DOHH2 (cell line): ENCODE results near the gene KLK10.

Experiments used
- H3F3A ChIP-seq: fragments of 200-600 bp; sonication (generic), shearing (Covaris generic); 2 replicates; pipeline ENCODE4 v1.6.0; 2016; ENCODE audit warnings: antibody characterized with exemption, mild to moderate bottlenecking; ENCODE audit not compliant: control insufficient read depth, insufficient read depth
- H3K27ac ChIP-seq: fragments of 200-600 bp; sonication (generic); 2 replicates; pipeline ENCODE4 v1.5.1; 2014; ENCODE audit warnings: low read depth, mild to moderate bottlenecking, low read length, moderate library complexity
- H3K27me3 ChIP-seq: fragments of 200-600 bp; sonication (generic); 2 replicates; pipeline ENCODE4 v1.6.1; 2014; ENCODE audit warnings: mild to moderate bottlenecking, low read length, mixed read lengths; ENCODE audit not compliant: control insufficient read depth
- H3K36me3 ChIP-seq: fragments of 200-600 bp; sonication (generic); 2 replicates; pipeline ENCODE4 v1.6.1; 2014; ENCODE audit warnings: mild to moderate bottlenecking, low read length, moderate library complexity, mixed read lengths; ENCODE audit not compliant: control insufficient read depth
- H3K4me1 ChIP-seq: fragments of 200-600 bp; sonication (generic); 2 replicates; pipeline ENCODE4 v1.6.1; 2014; ENCODE audit warnings: mild to moderate bottlenecking, low read length, mixed read lengths; ENCODE audit not compliant: control insufficient read depth
- H3K4me2 ChIP-seq: fragments of 200-600 bp; sonication (generic); 2 replicates; pipeline ENCODE4 v1.6.0; 2014; ENCODE audit warnings: mild to moderate bottlenecking, low read length, moderate library complexity
- H3K4me3 ChIP-seq: fragments of 200-600 bp; sonication (generic); 2 replicates; pipeline ENCODE4 v1.5.1; 2014; ENCODE audit warnings: mild to moderate bottlenecking, low read length, mixed read lengths
- H3K79me2 ChIP-seq: fragments of 200-600 bp; sonication (generic); 2 replicates; pipeline ENCODE4 v1.6.1; 2014; ENCODE audit warnings: mild to moderate bottlenecking, low read length, mixed read lengths; ENCODE audit not compliant: control insufficient read depth
- H3K9me2 ChIP-seq: fragments of 200-600 bp; sonication (generic); replicated peaks from 2 replicates; pipeline ENCODE4 v1.6.1; 2014; ENCODE audit warnings: mild to moderate bottlenecking, low read length, mixed read lengths; ENCODE audit not compliant: control insufficient read depth
- H3K9me3 ChIP-seq: fragments of 200-600 bp; sonication (generic); 2 replicates; pipeline ENCODE4 v1.6.1; 2014; ENCODE audit warnings: antibody characterized with exemption, low read length, mixed read lengths; ENCODE audit not compliant: control insufficient read depth, insufficient read depth
- H4K20me1 ChIP-seq: fragments of 200-600 bp; sonication (generic); 2 replicates; pipeline ENCODE4 v1.6.0; 2014; ENCODE audit warnings: low read depth, mild to moderate bottlenecking, antibody characterized with exemption, low read length, moderate library complexity; ENCODE audit not compliant: control insufficient read depth, insufficient read depth
- CTCF ChIP-seq: fragments of 200-600 bp; sonication (generic); IDR thresholded peaks from one replicate; pipeline ENCODE4 v1.5.1; 2014; ENCODE audit warnings: antibody characterized with exemption, mild to moderate bottlenecking, low read depth, low read length; ENCODE audit not compliant: poor library complexity, severe bottlenecking
- EZH2phosphoT487 ChIP-seq: fragments of 200-600 bp; sonication (generic); IDR thresholded peaks from 2 replicates; pipeline ENCODE4 v1.6.1; 2017; ENCODE audit warnings: borderline replicate concordance, mild to moderate bottlenecking, antibody characterized with exemption, low read length, moderate library complexity, mixed read lengths

KLK10 gene

DNA sequence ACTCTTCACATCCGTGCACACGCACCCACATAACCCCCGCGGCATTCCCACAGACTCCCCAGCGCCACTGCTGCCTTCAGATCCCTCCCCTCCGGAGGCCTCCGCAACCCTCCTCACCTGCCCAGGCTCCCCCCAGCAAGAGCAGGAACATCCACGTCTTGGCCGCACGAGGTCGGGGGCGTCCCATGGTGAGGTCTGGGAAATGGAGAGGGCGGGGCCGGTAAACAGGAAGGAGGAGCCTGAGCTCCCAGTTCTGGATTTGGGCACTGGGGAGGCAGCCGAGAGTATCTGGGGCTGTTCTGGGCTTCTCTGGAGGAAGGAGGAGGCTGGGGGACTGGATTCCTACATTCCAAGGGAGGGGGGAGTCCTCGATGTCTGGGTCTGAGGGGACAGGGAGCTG, 18.5 kb downstream of the KLK10 start:
- Histone ChIP-seq H4K20me1 (no peaks in the 10 kb centered on the region), H3K36me3 (no peaks in the 10 kb centered on the region), H3K9me3 (no peaks in the 10 kb centered on the region), H3K9me2 (no peaks in the 10 kb centered on the region), H3F3A (no peaks in the 10 kb centered on the region), H3K27me3 (no peaks in the 10 kb centered on the region), H3K27ac (no peak overlapping the region), H3K4me3 (no peak overlapping the region), H3K79me2 (no peaks in the 10 kb centered on the region), H3K4me1 (no peaks in the 10 kb centered on the region), H3K4me2 (no peak overlapping the region)
- TF ChIP-seq EZH2phosphoT487 (no peak), CTCF (no peak)

- Histone ChIP-seq H3K27ac (no peak overlapping the region), H3F3A (no peaks in the 10 kb centered on the region), H3K4me3 (no peak overlapping the region), H3K4me2 (no peak overlapping the region), H3K9me3 (no peaks in the 10 kb centered on the region), H3K4me1 (no peaks in the 10 kb centered on the region), H3K9me2 (no peaks in the 10 kb centered on the region), H3K79me2 (no peaks in the 10 kb centered on the region), H4K20me1 (no peaks in the 10 kb centered on the region), H3K36me3 (no peaks in the 10 kb centered on the region), H3K27me3 (no peaks in the 10 kb centered on the region)
- TF ChIP-seq CTCF, result no peak
Measured at GRCh38 chr19:51000426-51000825, 19.1 kb downstream of the KLK10 start.

- Histone ChIP-seq H3F3A (no peaks in the 10 kb centered on the region), H3K27me3 (no peaks in the 10 kb centered on the region), H3K27ac (no peak overlapping the region), H3K4me3 (no peak overlapping the region), H3K79me2 (no peaks in the 10 kb centered on the region), H3K36me3 (no peaks in the 10 kb centered on the region), H3K4me1 (no peaks in the 10 kb centered on the region), H3K4me2 (no peak overlapping the region), H3K9me3 (peaks cover 9% of the 10 kb centered on the region; the same call in 1 of the 2 replicates), H4K20me1 (no peaks in the 10 kb centered on the region), H3K9me2 (no peaks in the 10 kb centered on the region)
- TF ChIP-seq CTCF (no peak), EZH2phosphoT487 (no peak)
Measured at GRCh38 chr19:50998686-50999085, 20.8 kb downstream of the KLK10 start.

GRCh38 chr19:50998061-50998460, 21.4 kb downstream of the KLK10 start:
- no peak overlapping the region for H3K4me2 ChIP-seq
- H3K27me3 ChIP-seq, result no peaks in the 10 kb centered on the region
- H3K79me2 ChIP-seq, result no peaks in the 10 kb centered on the region
- H3K4me3 ChIP-seq, result no peak overlapping the region
- H4K20me1 ChIP-seq, result no peaks in the 10 kb centered on the region
- H3K27ac ChIP-seq, result no peak overlapping the region
- no peaks in the 10 kb centered on the region for H3K9me2 ChIP-seq
- TF ChIP-seq CTCF, result no peak
- TF ChIP-seq EZH2phosphoT487, result no peak
- H3K36me3 ChIP-seq, result no peaks in the 10 kb centered on the region
- no peaks in the 10 kb centered on the region for H3K4me1 ChIP-seq
- H3F3A ChIP-seq, result no peaks in the 10 kb centered on the region
- H3K9me3 ChIP-seq, result peaks cover 9% of the 10 kb centered on the region; the same call in 1 of the 2 replicates
